ENCODE measurements around the gene SENP5. TPM values are rescaled to one million over a fixed set of nuclear protein-coding genes. Genes with fewer than 3 reads are reported as not detected.

The SENP5 gene
- total and polyA plus RNA-seq, 9 of the 15 experiments (the other 6 are each of a cell fraction or from before 2014, with no cell fraction given) = 18.3 to 59.7 (median 35.8) TPM

- no peak for TF ChIP-seq MGA (IDR thresholded peaks at IDR 0.05)
- no peak for TF ChIP-seq HDAC2 (IDR thresholded peaks at IDR 0.05)
- TF ChIP-seq BCL6 (CRISPR knock-in tag; IDR thresholded peaks at IDR 0.05) = no peak
- no peak for TF ChIP-seq GABPB1 (CRISPR knock-in tag; IDR thresholded peaks at IDR 0.05)
- no peak for TF ChIP-seq DDX20 (tag; IDR thresholded peaks at IDR 0.05; ENCODE audit: low read depth)
- TF ChIP-seq ZBTB9 (CRISPR knock-in tag; IDR thresholded peaks at IDR 0.05) = no peak
- TF ChIP-seq XRCC3 (IDR thresholded peaks at IDR 0.05) = no peak
- no peak for TF ChIP-seq HMGN3 (IDR thresholded peaks at IDR 0.05; ENCODE audit: borderline replicate concordance, extremely low read depth, insufficient read length, low read depth, low read length)
- no peak for TF ChIP-seq JUND (IDR thresholded peaks at IDR 0.05; ENCODE audit: borderline replicate concordance, low read depth, low read length)
- TF ChIP-seq JUND (tag; IDR thresholded peaks at IDR 0.05; ENCODE audit: borderline replicate concordance, low read depth, low read length) = no peak
These were observed 60.1 kb downstream of the SENP5 start (continued) for GRCh38 chr3:196927571-196928453.

Measured in K562 (cell line).